K562 (cell line): ENCODE data around the gene NEK2.

Experiments used
- ATF7 ChIP-seq: fragments of 450-650 bp; IDR thresholded peaks from 2 replicates; pipeline ENCODE4 v1.7.1; 2014; ENCODE audit warnings: mild to moderate bottlenecking, moderate library complexity
- ZNF133 ChIP-seq: fragments of 250-450 bp; sonication (Bioruptor Pico); IDR thresholded peaks from 2 replicates; pipeline ENCODE4 v1.4.0; 2020; ENCODE audit warnings: mild to moderate bottlenecking
- TF ChIP-seq, protein P1 (sequence below): sonication (generic); formaldehyde crosslinking; IDR thresholded peaks from 2 replicates; pipeline ENCODE4 v1.9.0; 2022; ENCODE audit warnings: mild to moderate bottlenecking, missing genetic modification reagents
- TF ChIP-seq, protein P2 (sequence below): fragments of 450-650 bp; formaldehyde crosslinking; IDR thresholded peaks from 2 replicates; pipeline ENCODE4 v1.4.0; 2022; ENCODE audit warnings: mild to moderate bottlenecking, moderate library complexity

DNA sequence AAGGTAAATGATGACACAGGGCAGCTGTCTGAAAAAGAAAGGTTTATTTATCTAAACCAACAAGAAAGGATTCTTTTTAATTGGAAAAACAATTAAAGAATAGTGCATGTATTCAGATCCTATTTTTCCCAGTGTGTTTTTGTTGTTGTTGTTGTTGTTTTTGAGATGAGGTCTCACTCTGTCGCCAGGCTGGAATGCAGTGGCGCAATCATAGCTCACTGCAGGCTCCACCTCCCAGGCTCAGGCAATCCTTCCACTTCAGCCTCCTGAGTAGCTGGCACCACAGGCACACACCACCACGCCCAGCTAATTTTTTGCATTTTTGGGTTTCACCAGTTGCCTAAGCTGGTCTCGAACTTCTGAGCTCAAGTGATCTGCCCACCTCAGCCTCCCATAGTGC lies 22.1 kb downstream of the NEK2 start:
- TF ChIP-seq, protein P1, sequence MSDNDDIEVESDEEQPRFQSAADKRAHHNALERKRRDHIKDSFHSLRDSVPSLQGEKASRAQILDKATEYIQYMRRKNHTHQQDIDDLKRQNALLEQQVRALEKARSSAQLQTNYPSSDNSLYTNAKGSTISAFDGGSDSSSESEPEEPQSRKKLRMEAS (CRISPR knock-in tag) = no peak
- TF ChIP-seq ZNF133 = no peak
- TF ChIP-seq, protein P2, sequence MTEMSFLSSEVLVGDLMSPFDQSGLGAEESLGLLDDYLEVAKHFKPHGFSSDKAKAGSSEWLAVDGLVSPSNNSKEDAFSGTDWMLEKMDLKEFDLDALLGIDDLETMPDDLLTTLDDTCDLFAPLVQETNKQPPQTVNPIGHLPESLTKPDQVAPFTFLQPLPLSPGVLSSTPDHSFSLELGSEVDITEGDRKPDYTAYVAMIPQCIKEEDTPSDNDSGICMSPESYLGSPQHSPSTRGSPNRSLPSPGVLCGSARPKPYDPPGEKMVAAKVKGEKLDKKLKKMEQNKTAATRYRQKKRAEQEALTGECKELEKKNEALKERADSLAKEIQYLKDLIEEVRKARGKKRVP = no peak
- TF ChIP-seq ATF7 = no peak
